ENCODE results near the gene PTCH2. TPM values are rescaled to one million over a fixed set of nuclear protein-coding genes. Genes with fewer than 3 reads are reported as not detected.

The PTCH2 gene, protein sequence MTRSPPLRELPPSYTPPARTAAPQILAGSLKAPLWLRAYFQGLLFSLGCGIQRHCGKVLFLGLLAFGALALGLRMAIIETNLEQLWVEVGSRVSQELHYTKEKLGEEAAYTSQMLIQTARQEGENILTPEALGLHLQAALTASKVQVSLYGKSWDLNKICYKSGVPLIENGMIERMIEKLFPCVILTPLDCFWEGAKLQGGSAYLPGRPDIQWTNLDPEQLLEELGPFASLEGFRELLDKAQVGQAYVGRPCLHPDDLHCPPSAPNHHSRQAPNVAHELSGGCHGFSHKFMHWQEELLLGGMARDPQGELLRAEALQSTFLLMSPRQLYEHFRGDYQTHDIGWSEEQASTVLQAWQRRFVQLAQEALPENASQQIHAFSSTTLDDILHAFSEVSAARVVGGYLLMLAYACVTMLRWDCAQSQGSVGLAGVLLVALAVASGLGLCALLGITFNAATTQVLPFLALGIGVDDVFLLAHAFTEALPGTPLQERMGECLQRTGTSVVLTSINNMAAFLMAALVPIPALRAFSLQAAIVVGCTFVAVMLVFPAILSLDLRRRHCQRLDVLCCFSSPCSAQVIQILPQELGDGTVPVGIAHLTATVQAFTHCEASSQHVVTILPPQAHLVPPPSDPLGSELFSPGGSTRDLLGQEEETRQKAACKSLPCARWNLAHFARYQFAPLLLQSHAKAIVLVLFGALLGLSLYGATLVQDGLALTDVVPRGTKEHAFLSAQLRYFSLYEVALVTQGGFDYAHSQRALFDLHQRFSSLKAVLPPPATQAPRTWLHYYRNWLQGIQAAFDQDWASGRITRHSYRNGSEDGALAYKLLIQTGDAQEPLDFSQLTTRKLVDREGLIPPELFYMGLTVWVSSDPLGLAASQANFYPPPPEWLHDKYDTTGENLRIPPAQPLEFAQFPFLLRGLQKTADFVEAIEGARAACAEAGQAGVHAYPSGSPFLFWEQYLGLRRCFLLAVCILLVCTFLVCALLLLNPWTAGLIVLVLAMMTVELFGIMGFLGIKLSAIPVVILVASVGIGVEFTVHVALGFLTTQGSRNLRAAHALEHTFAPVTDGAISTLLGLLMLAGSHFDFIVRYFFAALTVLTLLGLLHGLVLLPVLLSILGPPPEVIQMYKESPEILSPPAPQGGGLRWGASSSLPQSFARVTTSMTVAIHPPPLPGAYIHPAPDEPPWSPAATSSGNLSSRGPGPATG
- total RNA-seq, result under 1 TPM; under 0.01 to 0.33 TPM

DNA sequence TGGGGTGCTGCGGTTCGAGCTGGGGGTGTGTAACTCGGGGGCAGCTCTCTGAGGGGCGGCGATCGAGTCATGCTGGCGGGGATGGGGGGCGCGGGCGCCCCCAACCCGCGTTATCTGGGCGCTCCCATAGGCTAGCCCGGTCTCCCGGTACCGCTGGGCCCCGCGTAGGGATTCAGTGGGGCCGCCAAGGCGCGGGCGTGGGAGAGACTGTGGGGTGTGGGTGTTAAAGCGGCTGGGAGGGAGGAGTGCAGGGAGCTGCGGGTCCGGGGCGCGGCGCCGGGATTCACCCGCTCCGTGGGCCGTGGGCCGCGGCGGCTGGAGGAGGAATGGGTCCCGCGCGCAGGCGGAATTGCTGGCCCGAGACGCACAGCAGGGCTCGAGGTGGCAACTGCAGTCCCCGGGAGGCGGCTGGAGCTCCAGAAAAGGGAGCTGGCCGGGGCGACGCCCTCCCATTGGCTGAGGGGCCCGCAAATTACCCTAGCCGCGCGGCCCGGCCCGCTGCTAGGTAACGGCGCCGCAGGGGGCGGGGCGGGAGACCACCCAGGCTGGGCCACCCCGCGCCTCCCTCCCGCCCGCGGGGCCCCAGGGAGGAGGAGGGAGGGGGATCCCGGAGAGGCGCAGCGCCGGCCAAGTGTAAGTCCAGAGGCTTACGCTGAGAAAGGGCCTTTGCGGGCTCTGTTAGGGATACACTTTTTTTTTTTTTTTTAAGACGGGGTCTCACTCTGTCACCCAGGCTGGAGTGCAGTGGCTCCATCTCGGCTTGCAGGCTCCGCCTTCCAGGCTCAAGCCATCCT is at the start of gene PTCH2:
TSS of gene PTCH2 (minus strand) at position 392 of the 794 bp plus-strand sequence. CDS start at position 71, 321 bp downstream.

DNA sequence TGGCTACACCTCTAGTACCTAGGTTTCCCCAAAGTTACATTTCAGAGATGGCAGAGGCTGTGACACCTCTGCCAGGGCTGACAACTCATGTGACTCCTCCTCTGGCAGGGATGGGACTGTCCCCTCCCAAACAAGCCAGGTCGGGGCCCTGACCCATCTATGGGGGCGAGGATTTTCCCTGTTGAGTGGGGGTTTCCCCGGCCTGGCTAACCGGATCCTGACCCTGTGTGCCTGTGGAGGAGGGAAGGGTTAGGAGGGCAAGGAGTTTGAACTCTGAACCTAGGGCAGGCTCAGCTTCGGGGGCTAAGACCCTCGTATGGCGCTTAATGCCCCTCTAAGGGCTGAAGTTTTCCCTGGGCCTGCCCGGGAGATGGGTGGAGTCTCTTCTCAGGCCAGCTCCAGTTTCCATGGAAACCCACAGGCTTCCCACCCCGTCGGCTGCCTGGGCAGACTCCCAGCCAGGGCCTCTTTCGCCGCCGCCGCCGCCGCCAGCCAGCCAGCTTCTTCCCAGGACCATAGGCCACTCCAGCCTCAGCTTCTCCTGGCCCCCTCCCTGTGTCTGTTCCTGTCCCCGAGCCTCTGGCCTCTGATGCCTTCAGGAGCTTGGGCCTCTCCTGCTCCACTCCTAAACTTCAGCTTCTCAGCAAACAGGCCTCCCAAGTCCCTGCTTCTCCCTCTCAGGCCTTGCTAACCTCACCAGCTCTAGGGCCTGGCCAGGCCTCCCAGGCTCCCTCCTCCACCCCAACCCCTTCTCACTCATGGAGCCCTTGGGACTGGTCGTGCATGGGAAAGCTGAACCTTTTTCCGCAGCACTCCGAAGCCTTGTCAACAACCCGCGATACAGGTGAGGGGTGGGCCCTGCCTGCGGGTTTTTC is 34.8 kb downstream of the PTCH2 start, which contains the start of gene BTBD19:
TSS of gene BTBD19 (plus strand) at position 461 of the 875 bp plus-strand sequence. CDS start at position 759, 298 bp downstream.

DNA sequence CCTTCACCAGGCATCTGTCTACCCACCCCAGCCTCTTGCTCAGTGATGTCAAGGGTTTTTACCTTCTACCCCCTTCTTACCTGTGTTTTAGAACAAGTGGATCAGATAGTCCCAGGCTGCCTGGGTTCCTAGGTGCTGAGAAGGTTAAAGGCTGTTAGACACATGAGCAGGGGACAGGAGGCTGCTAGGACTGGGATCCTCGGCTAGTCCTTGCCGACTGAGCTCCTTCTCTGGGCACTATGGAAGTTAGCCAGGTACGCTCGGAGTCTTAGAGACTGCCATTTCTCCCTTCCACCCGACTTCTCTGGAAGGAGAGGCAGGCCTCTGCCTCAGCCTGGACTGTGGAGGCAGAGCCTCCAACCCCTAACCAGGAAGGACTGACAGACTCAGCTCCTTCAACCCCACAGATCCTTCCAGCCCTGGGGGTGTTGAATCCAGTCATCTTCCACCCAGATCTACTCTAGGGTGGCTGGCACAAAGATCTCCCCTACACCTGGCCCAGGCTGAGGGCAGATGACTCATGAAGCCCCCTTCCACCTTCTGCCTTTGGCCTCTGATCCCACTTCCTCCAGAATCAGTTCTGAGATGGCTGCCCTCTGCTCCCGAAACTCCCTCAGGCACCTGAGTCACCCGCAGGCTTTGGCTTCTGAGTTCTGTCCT is 36.2 kb downstream of the PTCH2 start, which contains the start of gene DYNLT4:
TSS of gene DYNLT4 (minus strand) at position 648 of the 660 bp plus-strand sequence. CDS start 683 bp downstream, outside the sequence.

DNA sequence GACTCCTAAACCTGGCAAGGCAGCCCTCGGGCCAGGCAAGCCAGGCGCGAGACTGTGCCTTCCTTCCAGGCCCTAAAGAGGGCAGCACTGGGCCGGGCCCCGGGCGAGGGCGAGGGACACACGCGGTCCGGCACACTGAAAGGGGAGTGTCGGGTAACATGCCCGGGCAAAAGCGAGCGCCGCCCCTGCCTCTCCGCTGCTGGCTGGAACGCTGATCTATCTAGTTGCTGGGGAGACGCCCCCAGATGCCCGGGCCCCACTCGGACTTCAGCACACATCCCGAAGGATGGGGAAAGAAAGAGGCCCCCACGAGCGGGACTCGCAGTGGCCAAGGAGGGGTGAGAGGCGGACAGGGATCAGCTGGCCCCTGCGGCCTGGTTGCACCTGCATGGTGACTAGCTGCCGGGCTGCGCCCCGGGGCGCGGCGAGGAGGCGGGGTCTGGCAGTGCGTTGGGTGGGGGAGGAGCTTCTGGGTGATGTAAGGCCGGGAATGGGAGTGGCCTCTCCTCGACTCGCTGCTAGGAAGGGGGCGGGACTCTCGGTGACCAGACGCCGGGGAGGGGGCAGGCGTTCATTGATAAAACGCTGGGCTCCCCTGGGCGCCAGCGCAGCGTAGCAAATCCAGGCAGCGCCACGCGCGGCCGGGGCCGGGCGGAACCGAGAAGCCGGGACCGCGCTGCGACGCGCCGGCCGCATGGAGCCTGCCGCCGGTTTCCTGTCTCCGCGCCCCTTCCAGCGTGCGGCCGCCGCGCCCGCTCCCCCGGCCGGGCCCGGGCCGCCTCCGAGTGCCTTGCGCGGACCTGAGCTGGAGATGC is 43.1 kb downstream of the PTCH2 start, which contains the start of gene PLK3:
TSS of gene PLK3 (plus strand) at position 608 of the 815 bp plus-strand sequence. CDS start at position 695, 87 bp downstream.

DNA sequence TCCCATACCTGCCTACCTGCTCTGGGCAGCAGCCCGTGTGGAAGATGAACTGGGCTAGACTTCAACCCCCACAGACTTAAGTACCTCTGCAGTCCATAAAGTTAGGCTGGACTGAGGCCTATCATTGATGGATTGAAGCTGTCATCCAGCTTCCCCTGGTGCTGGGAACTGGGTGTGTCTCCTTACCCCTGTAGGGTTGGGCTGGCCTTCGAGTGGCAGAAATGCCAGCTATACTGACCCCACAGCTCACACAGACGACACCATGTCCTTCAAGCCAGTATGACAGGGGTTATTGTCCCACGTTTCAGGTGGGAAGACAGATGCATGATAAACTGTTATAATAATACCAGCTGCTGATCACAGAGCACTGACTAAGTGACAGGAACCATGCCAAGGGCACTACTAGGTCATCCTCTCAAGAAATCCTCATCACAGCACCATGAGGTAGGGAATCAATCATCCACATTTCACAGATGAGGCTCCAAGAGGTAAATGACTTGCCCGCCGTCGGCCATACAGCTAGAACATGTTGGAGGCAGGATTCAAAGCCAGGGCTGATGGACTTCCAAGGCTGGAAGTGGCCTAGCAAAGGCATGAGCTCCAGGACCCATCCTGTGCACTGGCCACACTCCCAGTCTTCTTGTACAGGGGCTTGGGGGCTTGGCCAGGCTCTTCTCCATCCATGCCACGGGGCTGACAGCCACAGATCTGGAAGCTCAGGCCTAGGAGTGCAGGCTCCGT is 54.8 kb downstream of the PTCH2 start, which contains the start of gene BEST4:
TSS of gene BEST4 (minus strand) at position 51 of the 741 bp plus-strand sequence. CDS start 465 bp downstream, outside the sequence.

DNA sequence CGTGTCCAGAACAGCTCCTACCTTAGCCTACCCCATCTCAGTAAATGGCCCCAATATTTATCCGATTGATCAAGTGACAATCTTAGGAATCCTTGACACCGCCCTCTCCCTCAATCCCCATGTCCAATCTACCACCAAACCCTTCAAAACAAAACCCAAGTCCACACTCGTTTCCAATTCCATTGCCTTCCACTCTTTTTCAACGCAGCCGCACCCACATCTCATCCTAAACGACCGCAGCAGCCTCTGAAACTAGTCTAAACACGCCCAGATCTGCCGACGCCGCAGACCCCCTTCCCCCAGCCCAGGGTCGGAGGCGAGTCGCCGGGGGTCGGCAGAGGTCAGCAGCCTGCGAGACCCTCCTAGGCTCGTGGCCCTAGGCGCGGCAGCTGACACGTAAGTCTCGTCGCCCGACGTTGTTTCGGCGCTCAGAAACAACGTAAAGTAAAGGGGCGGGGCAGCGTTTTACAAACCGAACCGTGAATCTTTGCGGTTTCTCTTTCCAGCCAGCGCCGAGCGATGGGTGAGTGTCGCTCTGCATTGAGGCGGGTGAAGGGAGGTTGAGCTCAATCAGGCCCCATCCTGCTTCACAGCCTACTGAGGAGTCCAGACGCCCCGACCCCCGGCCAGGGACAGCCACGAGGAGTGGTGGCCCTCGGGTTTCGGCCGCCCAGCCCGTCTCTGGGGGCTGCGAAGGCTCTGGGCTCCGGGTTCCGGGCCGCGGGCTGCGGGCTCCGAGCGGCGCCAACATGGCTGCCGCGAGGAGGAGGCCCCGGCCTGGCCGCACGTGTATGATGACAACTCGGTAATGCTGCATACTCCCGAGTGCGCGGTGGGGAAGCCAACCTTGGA is 67.7 kb downstream of the PTCH2 start, which contains the start of gene RPS8:
TSS of gene RPS8 (plus strand) at position 463 of the 852 bp plus-strand sequence. CDS start at position 520, 57 bp downstream.

Small RNA genes lying within 50 kb of the gene (small RNA-seq; reads per million reads assigned to genes)
- gene AL136380.1 (0 reads per million in 2 donors), gene SNORD38A (801 to 993 reads per million in 2 donors), gene SNORD38B (0 reads per million in 2 donors), gene SNORD46 (39.2 to 46.8 reads per million in 2 donors), gene SNORD55 (0 reads per million in 2 donors)

Other genes with a start within 250 kb of the PTCH2 start
- gene TMEM53, start 168.8 kb downstream of the PTCH2 start, total RNA-seq, result 10 to 100 TPM; 12.7 to 15.8 TPM
- gene ARMH1, start 168.5 kb downstream of the PTCH2 start, total RNA-seq, result 1 to 10 TPM in 1 of 2 donors, not detected in 1; 2.8 TPM
- not detected for gene RNU5D-1, start 112.1 kb downstream of the PTCH2 start, total RNA-seq
- 10 to 100 TPM; 25.1 to 61.6 TPM for gene KIF2C, start 103.4 kb downstream of the PTCH2 start, total RNA-seq
- gene RPS8, start 67.7 kb downstream of the PTCH2 start, total RNA-seq, result 100 to 1,000 TPM; 546 to 709 TPM
- under 1 TPM in 1 of 2 donors, not detected in 1; under 0.01 TPM for gene BEST4, start 55.1 kb downstream of the PTCH2 start, total RNA-seq
- gene PLK3, start 42.9 kb downstream of the PTCH2 start, total RNA-seq, result 10 to 100 TPM in 1 of 2 donors, 1 to 10 TPM in 1; 7.2 to 23.0 TPM
- gene DYNLT4, start 35.9 kb downstream of the PTCH2 start, total RNA-seq, result under 1 TPM in 1 of 2 donors, not detected in 1; 0.34 TPM
- 1 to 10 TPM; 3.8 to 10.0 TPM for gene BTBD19, start 34.7 kb downstream of the PTCH2 start, total RNA-seq
- 10 to 100 TPM; 27.9 to 44.6 TPM for gene EIF2B3, start 143.3 kb upstream of the PTCH2 start, total RNA-seq
- gene HECTD3, start 168.1 kb upstream of the PTCH2 start, total RNA-seq, result 10 to 100 TPM; 40.6 to 42.0 TPM
- 100 to 1,000 TPM; 131 to 137 TPM for gene UROD, start 169.0 kb upstream of the PTCH2 start, total RNA-seq

Measured in melanocyte of skin (primary cell).